ENCODE results near the gene PDCD5. TPM values are rescaled to one million over a fixed set of nuclear protein-coding genes. Genes with fewer than 3 reads are reported as not detected.

Gene PDCD5
- total RNA-seq, 4 donors from 2014 or later, result 76.7 to 175 (median 106) TPM

DNA sequence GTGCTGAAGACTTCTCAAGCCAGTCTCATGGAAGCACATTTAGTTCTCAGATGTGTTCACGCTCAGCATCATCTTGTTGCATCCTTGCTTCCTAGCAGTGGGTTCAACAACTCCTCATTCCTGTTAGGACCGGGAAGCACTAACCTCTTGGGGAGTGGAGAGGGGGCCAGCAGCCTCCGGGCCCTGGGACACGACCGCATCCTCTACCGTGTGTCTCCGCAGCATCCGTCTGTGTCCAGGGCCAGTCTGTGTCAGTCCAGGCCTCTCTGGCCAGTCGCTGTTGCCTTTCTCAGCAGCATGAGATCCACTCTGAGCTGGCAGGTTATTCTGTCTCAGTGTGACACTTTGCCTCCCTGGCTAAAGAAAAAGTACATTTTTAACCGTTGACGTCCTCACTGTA, 17.0 kb downstream of the PDCD5 start:
- Histone ChIP-seq H3K9me3 (no peaks in the 10 kb centered on the region), H3K4me3 (no peak overlapping the region), H3K27ac (no peak overlapping the region), H3K27me3 (no peaks in the 10 kb centered on the region), H3K36me3 (peaks cover 0 to 70% (median 18%) of the 10 kb centered on the region in 4 donors), H3K4me1 (no peaks in the 10 kb centered on the region)
- no peak for DNase-seq
- in situ Hi-C loops (cut with MboI; ENCODE audit: low pct_ligation_motif_present in 1 of 4, low pct_unique_long_range_greater_than_20kb in 1 of 4, low sequenced_read_pairs in 3 of 4) (no loop called here), intact Hi-C loops (cut with DNase I; ENCODE audit: low total_unique reads) (no loop called here)
- 92 to 100% methylated on average over 2 to 11 of the region's 11 CpGs for WGBS, 2 donors (ENCODE audit: low coverage in 1 of 2)
- no peak for TF ChIP-seq EP300 (IDR thresholded peaks at IDR 0.05; ENCODE audit: low read depth)
- no peak for TF ChIP-seq POLR2A (IDR thresholded peaks at IDR 0.05)
- TF ChIP-seq, protein P1, sequence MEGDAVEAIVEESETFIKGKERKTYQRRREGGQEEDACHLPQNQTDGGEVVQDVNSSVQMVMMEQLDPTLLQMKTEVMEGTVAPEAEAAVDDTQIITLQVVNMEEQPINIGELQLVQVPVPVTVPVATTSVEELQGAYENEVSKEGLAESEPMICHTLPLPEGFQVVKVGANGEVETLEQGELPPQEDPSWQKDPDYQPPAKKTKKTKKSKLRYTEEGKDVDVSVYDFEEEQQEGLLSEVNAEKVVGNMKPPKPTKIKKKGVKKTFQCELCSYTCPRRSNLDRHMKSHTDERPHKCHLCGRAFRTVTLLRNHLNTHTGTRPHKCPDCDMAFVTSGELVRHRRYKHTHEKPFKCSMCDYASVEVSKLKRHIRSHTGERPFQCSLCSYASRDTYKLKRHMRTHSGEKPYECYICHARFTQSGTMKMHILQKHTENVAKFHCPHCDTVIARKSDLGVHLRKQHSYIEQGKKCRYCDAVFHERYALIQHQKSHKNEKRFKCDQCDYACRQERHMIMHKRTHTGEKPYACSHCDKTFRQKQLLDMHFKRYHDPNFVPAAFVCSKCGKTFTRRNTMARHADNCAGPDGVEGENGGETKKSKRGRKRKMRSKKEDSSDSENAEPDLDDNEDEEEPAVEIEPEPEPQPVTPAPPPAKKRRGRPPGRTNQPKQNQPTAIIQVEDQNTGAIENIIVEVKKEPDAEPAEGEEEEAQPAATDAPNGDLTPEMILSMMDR (IDR thresholded peaks at IDR 0.05), result no peak
- no peak for TF ChIP-seq POLR2AphosphoS5 (IDR thresholded peaks at IDR 0.05)

- Histone ChIP-seq H3K36me3 (peaks cover 0 to 71% (median 24%) of the 10 kb centered on the region in 4 donors), H3K4me3 (no peak overlapping the region), H3K27ac (no peak overlapping the region), H3K4me1 (no peaks in the 10 kb centered on the region), H3K9me3 (no peaks in the 10 kb centered on the region), H3K27me3 (no peaks in the 10 kb centered on the region)
- 81 to 87% methylated on average over 6 of the region's 6 CpGs for WGBS, 2 donors (ENCODE audit: low coverage in 1 of 2)
- in situ Hi-C loops (cut with MboI; ENCODE audit: low pct_ligation_motif_present in 1 of 4, low pct_unique_long_range_greater_than_20kb in 1 of 4, low sequenced_read_pairs in 3 of 4) (no loop called here), intact Hi-C loops (cut with DNase I; ENCODE audit: low total_unique reads) (no loop called here)
- DNase-seq, result no peak
- TF ChIP-seq POLR2AphosphoS5 (IDR thresholded peaks at IDR 0.05), result no peak
- TF ChIP-seq POLR2A (IDR thresholded peaks at IDR 0.05), result no peak
- TF ChIP-seq EP300 (IDR thresholded peaks at IDR 0.05; ENCODE audit: low read depth), result no peak
- TF ChIP-seq, protein P1 (IDR thresholded peaks at IDR 0.05), result no peak
Observed at GRCh38 chr19:32599258-32599657, 18.3 kb downstream of the PDCD5 start.

DNA sequence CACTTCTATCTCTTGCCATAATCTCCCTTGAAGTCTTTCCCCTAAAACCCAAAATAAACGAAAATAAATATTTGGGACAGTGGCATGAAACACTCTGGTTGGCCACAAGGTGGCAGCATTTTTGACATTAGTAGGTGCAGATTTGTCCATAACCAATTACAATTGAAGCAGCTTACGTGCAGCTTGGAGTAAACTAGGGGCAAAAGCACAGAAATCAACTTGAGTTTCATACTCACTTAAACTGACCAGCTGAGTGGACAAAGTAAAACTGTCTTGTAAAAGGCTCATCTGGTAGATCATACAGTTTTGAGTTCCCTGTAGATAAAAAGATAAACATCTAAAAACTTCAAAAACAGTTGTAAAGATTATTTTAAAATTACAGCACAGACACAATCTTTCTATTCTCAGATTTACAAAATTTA, 18.8 kb downstream of the PDCD5 start:
- 7% methylated on average over 2 of the region's 2 CpGs for WGBS, 2 donors (ENCODE audit: low coverage in 1 of 2)
- in situ Hi-C loops (cut with MboI; ENCODE audit: low pct_ligation_motif_present in 1 of 4, low pct_unique_long_range_greater_than_20kb in 1 of 4, low sequenced_read_pairs in 3 of 4), result no loop called here
- Histone ChIP-seq H3K27me3 (no peaks in the 10 kb centered on the region), H3K4me1 (no peaks in the 10 kb centered on the region), H3K36me3 (peaks cover 0 to 74% (median 25%) of the 10 kb centered on the region in 4 donors), H3K9me3 (no peaks in the 10 kb centered on the region), H3K4me3 (no peak overlapping the region), H3K27ac (no peak overlapping the region)
- peak; percentile 25 for DNase-seq
- intact Hi-C loops (cut with DNase I; ENCODE audit: low total_unique reads), result no loop called here
- TF ChIP-seq EP300 (IDR thresholded peaks at IDR 0.05; ENCODE audit: low read depth), result no peak
- TF ChIP-seq, protein P1 (IDR thresholded peaks at IDR 0.05), result peak; percentile 73 to 87 (median 78)

- H3K4me1 ChIP-seq, result no peaks in the 10 kb centered on the region
- TF ChIP-seq POLR2A (IDR thresholded peaks at IDR 0.05) (no peak), POLR2AphosphoS5 (IDR thresholded peaks at IDR 0.05) (no peak), EP300 (IDR thresholded peaks at IDR 0.05; ENCODE audit: low read depth) (no peak)
- TF ChIP-seq, protein P1 (IDR thresholded peaks at IDR 0.05), result no peak
- DNase-seq, result no peak
- in situ Hi-C loops (cut with MboI; ENCODE audit: low pct_ligation_motif_present in 1 of 4, low pct_unique_long_range_greater_than_20kb in 1 of 4, low sequenced_read_pairs in 3 of 4), result no loop called here
- WGBS, 2 donors (ENCODE audit: low coverage in 1 of 2), result 93% methylated on average over 14 of the region's 14 CpGs; no CpG with 5 or more reads in 1 of the 2 donors
- H3K36me3 ChIP-seq, result peaks cover 0 to 64% (median 25%) of the 10 kb centered on the region in 4 donors
- no peaks in the 10 kb centered on the region for H3K27me3 ChIP-seq
- H3K27ac ChIP-seq, result no peak overlapping the region
- intact Hi-C loops (cut with DNase I; ENCODE audit: low total_unique reads), result no loop called here
- no peaks in the 10 kb centered on the region for H3K9me3 ChIP-seq
- no peak overlapping the region for H3K4me3 ChIP-seq
Observed at GRCh38 chr19:32603961-32604360, 23.0 kb downstream of the PDCD5 start.
